ENCODE measurements around the gene VWA2.

VWA2 gene

GRCh38 chr10:114278884-114279191, 39.8 kb downstream of the VWA2 start:
- Mint-ChIP-seq H3K9me3 (no peaks in the 10 kb centered on the region), H3K36me3 (ENCODE audit: low read depth) (no peaks in the 10 kb centered on the region), H3K27ac (no peak overlapping the region), H3K27me3 (ENCODE audit: low read depth) (no peaks in the 10 kb centered on the region), H3K4me1 (no peaks in the 10 kb centered on the region), H3K4me3 (no peak overlapping the region)
- TF ChIP-seq CTCF (IDR thresholded peaks at IDR 0.05; ENCODE audit: unreplicated experiment in 3 of 3): no peak

GRCh38 chr10:114279289-114279688, 40.2 kb downstream of the VWA2 start:
- H3K9me3 Mint-ChIP-seq: no peaks in the 10 kb centered on the region
- H3K4me1 Mint-ChIP-seq: no peaks in the 10 kb centered on the region
- no peaks in the 10 kb centered on the region for H3K27me3 Mint-ChIP-seq (ENCODE audit: low read depth)
- H3K4me3 Mint-ChIP-seq: no peak overlapping the region
- no peak overlapping the region for H3K27ac Mint-ChIP-seq
- TF ChIP-seq CTCF (IDR thresholded peaks at IDR 0.05; ENCODE audit: unreplicated experiment in 3 of 3): no peak
- H3K36me3 Mint-ChIP-seq (ENCODE audit: low read depth): no peaks in the 10 kb centered on the region

- no peaks in the 10 kb centered on the region for H3K27me3 Mint-ChIP-seq (ENCODE audit: low read depth)
- no peaks in the 10 kb centered on the region for H3K36me3 Mint-ChIP-seq (ENCODE audit: low read depth)
Measured at GRCh38 chr10:114279901-114280644, 41.0 kb downstream of the VWA2 start.

GRCh38 chr10:114281006-114281405, 42.0 kb downstream of the VWA2 start:
- Mint-ChIP-seq H3K27me3 (ENCODE audit: low read depth) (no peaks in the 10 kb centered on the region), H3K4me3 (no peak overlapping the region), H3K4me1 (no peaks in the 10 kb centered on the region), H3K36me3 (ENCODE audit: low read depth) (no peaks in the 10 kb centered on the region), H3K27ac (no peak overlapping the region), H3K9me3 (no peaks in the 10 kb centered on the region)
- TF ChIP-seq CTCF (IDR thresholded peaks at IDR 0.05; ENCODE audit: unreplicated experiment in 3 of 3): no peak

More at GRCh38 chr10:114279901-114280644, 41.0 kb downstream of the VWA2 start:
- Mint-ChIP-seq H3K4me1 (no peaks in the 10 kb centered on the region), H3K9me3 (no peaks in the 10 kb centered on the region), H3K4me3 (no peak overlapping the region), H3K27ac (no peak overlapping the region)
- no peak for TF ChIP-seq CTCF (IDR thresholded peaks at IDR 0.05; ENCODE audit: unreplicated experiment in 3 of 3)

- H3K36me3 Mint-ChIP-seq (ENCODE audit: low read depth): no peaks in the 10 kb centered on the region
Measured at GRCh38 chr10:114281461-114281860, 42.4 kb downstream of the VWA2 start.

More at GRCh38 chr10:114281461-114281860, 42.4 kb downstream of the VWA2 start:
- no peaks in the 10 kb centered on the region for H3K4me1 Mint-ChIP-seq
- H3K27ac Mint-ChIP-seq: no peak overlapping the region
- H3K9me3 Mint-ChIP-seq: no peaks in the 10 kb centered on the region
- H3K27me3 Mint-ChIP-seq (ENCODE audit: low read depth): no peaks in the 10 kb centered on the region
- no peak overlapping the region for H3K4me3 Mint-ChIP-seq
- TF ChIP-seq CTCF (IDR thresholded peaks at IDR 0.05; ENCODE audit: unreplicated experiment in 3 of 3): no peak

All from nephron (organoid).